K562 (cell line): ENCODE data around the gene SAPCD1. TPM values are rescaled to one million over a fixed set of nuclear protein-coding genes. Genes with fewer than 3 reads are reported as not detected.

Experiments
- CBX1 ChIP-seq: sonication (generic); IDR thresholded peaks from 2 replicates; pipeline ENCODE4 v1.6.1; 2016; ENCODE audit warnings: antibody characterized with exemption, low read depth, mild to moderate bottlenecking
- FOXA3 ChIP-seq, 2 experiments: fragments of 450-650 bp in 1 of 2; sonication (generic) in 1 of 2; formaldehyde crosslinking; IDR thresholded peaks in 1 of 2; conservative IDR thresholded peaks in 1 of 2; 2 replicates each; pipeline versions ENCODE4 v1.4.0 to v1.8.0; 2020 to 2022; ENCODE audit warnings: mild to moderate bottlenecking in 2 of 2, missing genetic modification reagents in 1 of 2
- GATA2 ChIP-seq: sonication (generic); formaldehyde crosslinking; IDR thresholded peaks from 2 replicates; pipeline ENCODE4 v1.4.0; 2020; ENCODE audit warnings: mild to moderate bottlenecking, missing genetic modification reagents
- GTF2B ChIP-seq: IDR thresholded peaks from 2 replicates; pipeline ENCODE4 v1.6.1; 2011; ENCODE audit not compliant: insufficient read length; ENCODE audit errors: extremely low read depth
- PTBP1 ChIP-seq: fragments of 200-400 bp; formaldehyde crosslinking; IDR thresholded peaks from 2 replicates; pipeline ENCODE4 v1.6.1; 2017; ENCODE audit warnings: low read depth, low read length
- RB1 ChIP-seq: fragments of 450-650 bp; IDR thresholded peaks from 2 replicates; pipeline ENCODE4 v1.6.1; 2017; ENCODE audit warnings: low read depth, mild to moderate bottlenecking
- RBM39 ChIP-seq: fragments of 200-400 bp; formaldehyde crosslinking; optimal IDR thresholded peaks from 2 replicates; pipeline ENCODE3; 2018; ENCODE audit warnings: low read depth, low read length
- RNF2 ChIP-seq: sonication (generic); IDR thresholded peaks from 2 replicates; pipeline ENCODE4 v1.6.1; 2016
- ZFP1 ChIP-seq: fragments of 450-650 bp; formaldehyde crosslinking; IDR thresholded peaks from 2 replicates; pipeline ENCODE4 v1.4.0; 2020; ENCODE audit warnings: mild to moderate bottlenecking, mixed read lengths
- ZNF140 ChIP-seq: fragments of 250-450 bp; sonication (Bioruptor Pico); IDR thresholded peaks from 2 replicates; pipeline ENCODE4 v1.8.0; 2021; ENCODE audit warnings: moderate library complexity, mild to moderate bottlenecking, inconsistent platforms
- polyA plus RNA-seq, 8 experiments: library from polyadenylated mRNA; depleted of rRNA in 4 of 8; stranded (reverse) in 5 of 8; unstranded in 3 of 8; fragments of >200 nt; fragmentation: Nextera tagmentation in 2 of 8; fragmentation: Illumina TruSeq in 1 of 8; extraction: Ambion mirVana in 2 of 8; extraction: Trizol in 1 of 8; gene quantifications; 2 replicates each; pipeline versions ENCODE4 v1.2.1 to v1.2.3, GENCODE V29; 2011 to 2014; ENCODE audit warnings: inconsistent platforms in 1 of 8, missing spikeins in 1 of 8
- total RNA-seq, 7 experiments: library from RNA; depleted of rRNA in 6 of 7; stranded (reverse); fragments of >200 nt in 6 of 7; fragmentation: Illumina TruSeq in 2 of 7; extraction: Trizol in 2 of 7; gene quantifications; 2 replicates each; pipeline versions ENCODE4 v1.2.1 to v1.2.3, GENCODE V29; 2011 to 2021; ENCODE audit warnings: low replicate concordance in 1 of 7
- TF ChIP-seq, protein P1 (sequence below), 2 experiments: fragments of 450-650 bp in 1 of 2; IDR thresholded peaks; 2 replicates each; pipeline ENCODE4 v1.6.1; 2011 to 2017; ENCODE audit warnings: low read depth in 2 of 2, antibody characterized with exemption in 1 of 2, borderline replicate concordance in 1 of 2, low read length in 1 of 2, mild to moderate bottlenecking in 1 of 2, mixed read lengths in 1 of 2; ENCODE audit not compliant: control insufficient read depth in 1 of 2
- TF ChIP-seq, protein P2 (sequence below), 3 experiments: fragments of 200-800 bp in 1 of 3; fragments of 250-450 bp in 1 of 3; fragments of 450-650 bp in 1 of 3; sonication (Bioruptor Pico) in 1 of 3; sonication (Bioruptor generic) in 1 of 3; formaldehyde crosslinking in 1 of 3; IDR thresholded peaks; 2 replicates each; pipeline versions ENCODE4 v1.6.1 to v1.8.0; 2016 to 2022; ENCODE audit warnings: mild to moderate bottlenecking in 2 of 3, missing genetic modification characterization in 2 of 3, missing compliant biosample characterization in 1 of 3, moderate library complexity in 1 of 3
- TF ChIP-seq, protein P3 (sequence below): fragments of 200-800 bp; sonication (Bioruptor generic); IDR thresholded peaks from 2 replicates; pipeline ENCODE4 v1.6.1; 2017; ENCODE audit warnings: missing genetic modification characterization, missing compliant biosample characterization
- TF ChIP-seq, protein P4 (sequence below): sonication (generic); formaldehyde crosslinking; IDR thresholded peaks from 2 replicates; pipeline ENCODE4 v1.8.0; 2022; ENCODE audit warnings: mild to moderate bottlenecking, missing genetic modification reagents, borderline replicate concordance

SAPCD1 gene
- total and polyA plus RNA-seq, 9 of the 15 experiments (the other 6 are each of a cell fraction or from before 2014, with no cell fraction given) = 2.6 to 30.2 (median 7.4) TPM

GRCh38 chr6:31776989-31777666 is 14.7 kb downstream of the SAPCD1 start, which contains the start of gene VWA7 (continued):
- TF ChIP-seq, protein P1, sequence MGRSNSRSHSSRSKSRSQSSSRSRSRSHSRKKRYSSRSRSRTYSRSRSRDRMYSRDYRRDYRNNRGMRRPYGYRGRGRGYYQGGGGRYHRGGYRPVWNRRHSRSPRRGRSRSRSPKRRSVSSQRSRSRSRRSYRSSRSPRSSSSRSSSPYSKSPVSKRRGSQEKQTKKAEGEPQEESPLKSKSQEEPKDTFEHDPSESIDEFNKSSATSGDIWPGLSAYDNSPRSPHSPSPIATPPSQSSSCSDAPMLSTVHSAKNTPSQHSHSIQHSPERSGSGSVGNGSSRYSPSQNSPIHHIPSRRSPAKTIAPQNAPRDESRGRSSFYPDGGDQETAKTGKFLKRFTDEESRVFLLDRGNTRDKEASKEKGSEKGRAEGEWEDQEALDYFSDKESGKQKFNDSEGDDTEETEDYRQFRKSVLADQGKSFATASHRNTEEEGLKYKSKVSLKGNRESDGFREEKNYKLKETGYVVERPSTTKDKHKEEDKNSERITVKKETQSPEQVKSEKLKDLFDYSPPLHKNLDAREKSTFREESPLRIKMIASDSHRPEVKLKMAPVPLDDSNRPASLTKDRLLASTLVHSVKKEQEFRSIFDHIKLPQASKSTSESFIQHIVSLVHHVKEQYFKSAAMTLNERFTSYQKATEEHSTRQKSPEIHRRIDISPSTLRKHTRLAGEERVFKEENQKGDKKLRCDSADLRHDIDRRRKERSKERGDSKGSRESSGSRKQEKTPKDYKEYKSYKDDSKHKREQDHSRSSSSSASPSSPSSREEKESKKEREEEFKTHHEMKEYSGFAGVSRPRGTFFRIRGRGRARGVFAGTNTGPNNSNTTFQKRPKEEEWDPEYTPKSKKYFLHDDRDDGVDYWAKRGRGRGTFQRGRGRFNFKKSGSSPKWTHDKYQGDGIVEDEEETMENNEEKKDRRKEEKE (IDR thresholded peaks at IDR 0.05; ENCODE audit: borderline replicate concordance in 1 of 2, control insufficient read depth in 1 of 2, low read depth in 2 of 2, low read length in 1 of 2) = peak in 1 of 2 experiments; percentile 93; a peak in 3 of 4 replicates
- TF ChIP-seq RB1 (peak; percentile 90), CBX1 (peak; percentile 85; the same call in 1 of the 2 replicates), ZFP1 (CRISPR knock-in tag) (no peak), FOXA3 (CRISPR knock-in tag; conservative IDR thresholded peaks at IDR 0.05 in 1 of 2, IDR thresholded peaks at IDR 0.05 in 1 of 2) (no peak), PTBP1 (peak; percentile 79), GTF2B (no peak), RBM39 (peak; percentile 0), ZNF140 (CRISPR knock-in tag) (no peak), RNF2 (peak; percentile 100), GATA2 (CRISPR knock-in tag) (no peak)
- TF ChIP-seq, protein P2, sequence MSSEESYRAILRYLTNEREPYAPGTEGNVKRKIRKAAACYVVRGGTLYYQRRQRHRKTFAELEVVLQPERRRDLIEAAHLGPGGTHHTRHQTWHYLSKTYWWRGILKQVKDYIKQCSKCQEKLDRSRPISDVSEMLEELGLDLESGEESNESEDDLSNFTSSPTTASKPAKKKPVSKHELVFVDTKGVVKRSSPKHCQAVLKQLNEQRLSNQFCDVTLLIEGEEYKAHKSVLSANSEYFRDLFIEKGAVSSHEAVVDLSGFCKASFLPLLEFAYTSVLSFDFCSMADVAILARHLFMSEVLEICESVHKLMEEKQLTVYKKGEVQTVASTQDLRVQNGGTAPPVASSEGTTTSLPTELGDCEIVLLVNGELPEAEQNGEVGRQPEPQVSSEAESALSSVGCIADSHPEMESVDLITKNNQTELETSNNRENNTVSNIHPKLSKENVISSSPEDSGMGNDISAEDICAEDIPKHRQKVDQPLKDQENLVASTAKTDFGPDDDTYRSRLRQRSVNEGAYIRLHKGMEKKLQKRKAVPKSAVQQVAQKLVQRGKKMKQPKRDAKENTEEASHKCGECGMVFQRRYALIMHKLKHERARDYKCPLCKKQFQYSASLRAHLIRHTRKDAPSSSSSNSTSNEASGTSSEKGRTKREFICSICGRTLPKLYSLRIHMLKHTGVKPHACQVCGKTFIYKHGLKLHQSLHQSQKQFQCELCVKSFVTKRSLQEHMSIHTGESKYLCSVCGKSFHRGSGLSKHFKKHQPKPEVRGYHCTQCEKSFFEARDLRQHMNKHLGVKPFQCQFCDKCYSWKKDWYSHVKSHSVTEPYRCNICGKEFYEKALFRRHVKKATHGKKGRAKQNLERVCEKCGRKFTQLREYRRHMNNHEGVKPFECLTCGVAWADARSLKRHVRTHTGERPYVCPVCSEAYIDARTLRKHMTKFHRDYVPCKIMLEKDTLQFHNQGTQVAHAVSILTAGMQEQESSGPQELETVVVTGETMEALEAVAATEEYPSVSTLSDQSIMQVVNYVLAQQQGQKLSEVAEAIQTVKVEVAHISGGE (CRISPR knock-in tag; IDR thresholded peaks at IDR 0.05) = peak in 1 of 3 experiments; percentile 66; a peak in 1 of 6 replicates
- TF ChIP-seq, protein P3, sequence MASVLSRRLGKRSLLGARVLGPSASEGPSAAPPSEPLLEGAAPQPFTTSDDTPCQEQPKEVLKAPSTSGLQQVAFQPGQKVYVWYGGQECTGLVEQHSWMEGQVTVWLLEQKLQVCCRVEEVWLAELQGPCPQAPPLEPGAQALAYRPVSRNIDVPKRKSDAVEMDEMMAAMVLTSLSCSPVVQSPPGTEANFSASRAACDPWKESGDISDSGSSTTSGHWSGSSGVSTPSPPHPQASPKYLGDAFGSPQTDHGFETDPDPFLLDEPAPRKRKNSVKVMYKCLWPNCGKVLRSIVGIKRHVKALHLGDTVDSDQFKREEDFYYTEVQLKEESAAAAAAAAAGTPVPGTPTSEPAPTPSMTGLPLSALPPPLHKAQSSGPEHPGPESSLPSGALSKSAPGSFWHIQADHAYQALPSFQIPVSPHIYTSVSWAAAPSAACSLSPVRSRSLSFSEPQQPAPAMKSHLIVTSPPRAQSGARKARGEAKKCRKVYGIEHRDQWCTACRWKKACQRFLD (CRISPR knock-in tag) = peak; percentile 93
- TF ChIP-seq, protein P4, sequence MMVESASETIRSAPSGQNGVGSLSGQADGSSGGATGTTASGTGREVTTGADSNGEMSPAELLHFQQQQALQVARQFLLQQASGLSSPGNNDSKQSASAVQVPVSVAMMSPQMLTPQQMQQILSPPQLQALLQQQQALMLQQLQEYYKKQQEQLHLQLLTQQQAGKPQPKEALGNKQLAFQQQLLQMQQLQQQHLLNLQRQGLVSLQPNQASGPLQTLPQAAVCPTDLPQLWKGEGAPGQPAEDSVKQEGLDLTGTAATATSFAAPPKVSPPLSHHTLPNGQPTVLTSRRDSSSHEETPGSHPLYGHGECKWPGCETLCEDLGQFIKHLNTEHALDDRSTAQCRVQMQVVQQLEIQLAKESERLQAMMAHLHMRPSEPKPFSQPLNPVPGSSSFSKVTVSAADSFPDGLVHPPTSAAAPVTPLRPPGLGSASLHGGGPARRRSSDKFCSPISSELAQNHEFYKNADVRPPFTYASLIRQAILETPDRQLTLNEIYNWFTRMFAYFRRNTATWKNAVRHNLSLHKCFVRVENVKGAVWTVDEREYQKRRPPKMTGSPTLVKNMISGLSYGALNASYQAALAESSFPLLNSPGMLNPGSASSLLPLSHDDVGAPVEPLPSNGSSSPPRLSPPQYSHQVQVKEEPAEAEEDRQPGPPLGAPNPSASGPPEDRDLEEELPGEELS (CRISPR knock-in tag) = peak; percentile 98
